ENCODE measurements around the gene SEC11A.

SEC11A gene

DNA sequence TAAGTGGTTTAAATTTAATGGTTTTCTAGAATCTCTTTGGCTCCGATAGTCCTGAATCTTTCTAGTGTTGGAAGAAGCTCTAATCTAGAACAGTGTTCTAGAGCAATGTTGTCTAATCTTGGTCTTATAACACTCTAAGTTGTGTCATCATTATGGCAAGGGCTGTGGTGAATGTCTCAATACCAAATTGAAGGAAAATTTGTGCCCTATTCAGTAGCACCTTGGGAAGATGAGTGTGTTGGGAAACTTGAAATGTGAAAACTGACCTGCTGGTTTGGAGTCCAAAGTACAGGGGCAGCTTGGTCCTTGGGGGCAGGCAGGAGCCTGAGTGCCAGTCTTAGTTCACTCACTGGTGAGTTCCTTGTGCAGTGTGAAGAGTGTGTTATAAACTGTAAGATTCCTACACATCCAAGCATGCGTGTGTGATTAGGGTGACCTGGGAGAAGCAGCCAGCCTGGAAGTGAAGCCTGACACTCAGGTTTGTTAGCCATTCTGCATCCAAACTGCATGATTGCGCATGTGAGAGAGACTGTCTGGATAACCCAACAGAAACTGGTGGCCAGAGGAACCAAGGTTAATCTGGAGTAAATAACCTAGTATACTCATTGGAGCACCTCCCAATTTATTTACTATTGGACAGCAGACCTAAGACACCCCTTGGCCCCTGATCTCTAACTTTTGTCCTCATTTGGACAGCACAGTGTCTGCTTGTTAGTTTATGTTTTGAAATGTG lies 47.1 kb upstream of the SEC11A start:
- TF ChIP-seq, protein P1, sequence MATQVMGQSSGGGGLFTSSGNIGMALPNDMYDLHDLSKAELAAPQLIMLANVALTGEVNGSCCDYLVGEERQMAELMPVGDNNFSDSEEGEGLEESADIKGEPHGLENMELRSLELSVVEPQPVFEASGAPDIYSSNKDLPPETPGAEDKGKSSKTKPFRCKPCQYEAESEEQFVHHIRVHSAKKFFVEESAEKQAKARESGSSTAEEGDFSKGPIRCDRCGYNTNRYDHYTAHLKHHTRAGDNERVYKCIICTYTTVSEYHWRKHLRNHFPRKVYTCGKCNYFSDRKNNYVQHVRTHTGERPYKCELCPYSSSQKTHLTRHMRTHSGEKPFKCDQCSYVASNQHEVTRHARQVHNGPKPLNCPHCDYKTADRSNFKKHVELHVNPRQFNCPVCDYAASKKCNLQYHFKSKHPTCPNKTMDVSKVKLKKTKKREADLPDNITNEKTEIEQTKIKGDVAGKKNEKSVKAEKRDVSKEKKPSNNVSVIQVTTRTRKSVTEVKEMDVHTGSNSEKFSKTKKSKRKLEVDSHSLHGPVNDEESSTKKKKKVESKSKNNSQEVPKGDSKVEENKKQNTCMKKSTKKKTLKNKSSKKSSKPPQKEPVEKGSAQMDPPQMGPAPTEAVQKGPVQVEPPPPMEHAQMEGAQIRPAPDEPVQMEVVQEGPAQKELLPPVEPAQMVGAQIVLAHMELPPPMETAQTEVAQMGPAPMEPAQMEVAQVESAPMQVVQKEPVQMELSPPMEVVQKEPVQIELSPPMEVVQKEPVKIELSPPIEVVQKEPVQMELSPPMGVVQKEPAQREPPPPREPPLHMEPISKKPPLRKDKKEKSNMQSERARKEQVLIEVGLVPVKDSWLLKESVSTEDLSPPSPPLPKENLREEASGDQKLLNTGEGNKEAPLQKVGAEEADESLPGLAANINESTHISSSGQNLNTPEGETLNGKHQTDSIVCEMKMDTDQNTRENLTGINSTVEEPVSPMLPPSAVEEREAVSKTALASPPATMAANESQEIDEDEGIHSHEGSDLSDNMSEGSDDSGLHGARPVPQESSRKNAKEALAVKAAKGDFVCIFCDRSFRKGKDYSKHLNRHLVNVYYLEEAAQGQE (IDR thresholded peaks at IDR 0.05; ENCODE audit: low read depth), result no peak
- TF ChIP-seq YY1 (IDR thresholded peaks at IDR 0.05; ENCODE audit: low read depth) (no peak), TCF12 (IDR thresholded peaks at IDR 0.05; ENCODE audit: low read depth) (no peak), EGR1 (IDR thresholded peaks at IDR 0.05) (no peak), NFIC (IDR thresholded peaks at IDR 0.05) (no peak), RAD21 (IDR thresholded peaks at IDR 0.05; ENCODE audit: low read depth) (no peak), TAF1 (IDR thresholded peaks at IDR 0.05; ENCODE audit: low read depth) (no peak), EP300 (IDR thresholded peaks at IDR 0.05; ENCODE audit: borderline replicate concordance) (no peak), CREB1 (IDR thresholded peaks at IDR 0.05; ENCODE audit: low read depth) (no peak), TEAD4 (IDR thresholded peaks at IDR 0.05) (no peak), ZBTB7A (IDR thresholded peaks at IDR 0.05; ENCODE audit: low read depth) (no peak), FOXM1 (IDR thresholded peaks at IDR 0.05; ENCODE audit: borderline replicate concordance, low read depth) (no peak), CEBPB (IDR thresholded peaks at IDR 0.05) (no peak)
- TF ChIP-seq, protein P2, sequence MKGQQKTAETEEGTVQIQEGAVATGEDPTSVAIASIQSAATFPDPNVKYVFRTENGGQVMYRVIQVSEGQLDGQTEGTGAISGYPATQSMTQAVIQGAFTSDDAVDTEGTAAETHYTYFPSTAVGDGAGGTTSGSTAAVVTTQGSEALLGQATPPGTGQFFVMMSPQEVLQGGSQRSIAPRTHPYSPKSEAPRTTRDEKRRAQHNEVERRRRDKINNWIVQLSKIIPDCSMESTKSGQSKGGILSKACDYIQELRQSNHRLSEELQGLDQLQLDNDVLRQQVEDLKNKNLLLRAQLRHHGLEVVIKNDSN (IDR thresholded peaks at IDR 0.05), result no peak
- TF ChIP-seq, protein P3, sequence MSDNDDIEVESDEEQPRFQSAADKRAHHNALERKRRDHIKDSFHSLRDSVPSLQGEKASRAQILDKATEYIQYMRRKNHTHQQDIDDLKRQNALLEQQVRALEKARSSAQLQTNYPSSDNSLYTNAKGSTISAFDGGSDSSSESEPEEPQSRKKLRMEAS (IDR thresholded peaks at IDR 0.05), result no peak

DNA sequence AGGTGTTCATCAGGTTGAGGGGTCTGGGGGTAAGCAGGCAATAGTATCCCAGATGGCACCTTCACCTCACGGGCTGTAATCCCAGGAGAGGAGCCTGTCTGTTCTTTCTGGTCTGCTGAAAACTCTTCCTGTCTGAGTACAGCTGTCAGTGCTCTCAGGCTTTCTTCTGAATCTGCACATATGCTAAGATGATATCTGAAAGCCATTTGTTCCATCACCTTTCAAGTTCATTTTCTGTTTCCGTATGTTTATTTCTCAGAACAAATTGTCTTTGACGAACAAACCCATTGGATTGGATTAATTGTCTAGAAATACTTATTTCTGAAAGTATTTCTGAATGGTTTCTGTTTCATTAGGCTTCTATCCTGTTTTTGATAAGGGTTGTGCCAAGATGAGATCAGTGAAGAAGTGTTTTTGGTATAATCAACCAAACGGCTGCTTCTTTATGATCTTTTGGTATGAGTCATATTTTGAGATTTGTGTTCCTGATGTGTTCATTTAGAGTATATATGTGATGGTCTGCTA lies 45.7 kb upstream of the SEC11A start:
- TF ChIP-seq ZBTB7A (IDR thresholded peaks at IDR 0.05; ENCODE audit: low read depth) (no peak), TEAD4 (IDR thresholded peaks at IDR 0.05) (no peak), CREB1 (IDR thresholded peaks at IDR 0.05; ENCODE audit: low read depth) (no peak), EGR1 (IDR thresholded peaks at IDR 0.05) (no peak), CEBPB (IDR thresholded peaks at IDR 0.05) (no peak), NFIC (IDR thresholded peaks at IDR 0.05) (no peak), TAF1 (IDR thresholded peaks at IDR 0.05; ENCODE audit: low read depth) (no peak), YY1 (IDR thresholded peaks at IDR 0.05; ENCODE audit: low read depth) (no peak), TCF12 (IDR thresholded peaks at IDR 0.05; ENCODE audit: low read depth) (no peak), FOXM1 (IDR thresholded peaks at IDR 0.05; ENCODE audit: borderline replicate concordance, low read depth) (no peak), EP300 (IDR thresholded peaks at IDR 0.05; ENCODE audit: borderline replicate concordance) (no peak), RAD21 (IDR thresholded peaks at IDR 0.05; ENCODE audit: low read depth) (no peak)
- TF ChIP-seq, protein P2 (IDR thresholded peaks at IDR 0.05), result no peak
- TF ChIP-seq, protein P1 (IDR thresholded peaks at IDR 0.05; ENCODE audit: low read depth), result no peak
- TF ChIP-seq, protein P3 (IDR thresholded peaks at IDR 0.05), result no peak

DNA sequence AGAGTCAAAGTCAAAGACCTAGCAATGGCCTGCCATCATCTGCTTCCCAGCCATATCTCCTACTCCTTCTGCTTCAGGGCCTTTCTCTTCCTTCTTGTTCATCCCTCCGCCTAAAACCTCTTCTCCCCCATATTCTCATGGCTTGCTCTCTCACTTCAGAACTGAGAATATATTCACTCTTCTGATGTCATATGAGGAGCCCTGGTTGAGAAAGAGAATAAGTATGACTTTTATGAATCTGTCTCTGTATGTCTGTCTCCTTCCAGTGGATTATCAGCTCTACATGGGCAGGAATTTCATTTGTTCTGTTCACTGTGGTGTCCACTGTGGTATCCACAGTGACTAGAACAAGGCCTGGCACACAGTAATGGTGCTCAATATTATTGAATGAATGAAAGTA lies 44.3 kb upstream of the SEC11A start:
- TF ChIP-seq, protein P2 (IDR thresholded peaks at IDR 0.05), result no peak
- TF ChIP-seq YY1 (IDR thresholded peaks at IDR 0.05; ENCODE audit: low read depth), result no peak
- no peak for TF ChIP-seq ZBTB7A (IDR thresholded peaks at IDR 0.05; ENCODE audit: low read depth)
- no peak for TF ChIP-seq TCF12 (IDR thresholded peaks at IDR 0.05; ENCODE audit: low read depth)
- TF ChIP-seq TEAD4 (IDR thresholded peaks at IDR 0.05), result no peak

DNA sequence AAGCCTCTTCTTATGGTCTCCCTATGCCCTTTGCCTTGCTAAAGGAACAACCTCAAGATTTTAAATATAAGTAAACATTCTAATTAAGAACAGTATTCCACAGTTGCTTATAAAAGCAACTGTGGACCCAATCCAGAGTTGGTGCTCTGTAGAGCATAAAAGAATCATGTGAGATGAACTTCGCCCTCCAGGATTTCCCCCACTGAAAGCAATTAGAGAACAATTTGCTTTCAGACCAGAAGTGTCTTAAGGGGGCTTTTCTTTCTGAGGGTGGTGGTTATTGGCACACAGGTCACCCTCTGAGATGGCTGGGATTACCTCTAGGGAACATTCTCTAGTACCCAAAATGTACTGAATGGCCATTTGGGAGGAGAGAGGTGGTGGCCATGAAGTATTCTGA lies 43.1 kb upstream of the SEC11A start:
- TF ChIP-seq CEBPB (IDR thresholded peaks at IDR 0.05), result no peak
- TF ChIP-seq FOXM1 (IDR thresholded peaks at IDR 0.05; ENCODE audit: borderline replicate concordance, low read depth), result no peak
- TF ChIP-seq NFIC (IDR thresholded peaks at IDR 0.05), result no peak
- no peak for TF ChIP-seq ZBTB7A (IDR thresholded peaks at IDR 0.05; ENCODE audit: low read depth)
- no peak for TF ChIP-seq YY1 (IDR thresholded peaks at IDR 0.05; ENCODE audit: low read depth)
- TF ChIP-seq EP300 (IDR thresholded peaks at IDR 0.05; ENCODE audit: borderline replicate concordance), result no peak
- TF ChIP-seq, protein P1 (IDR thresholded peaks at IDR 0.05; ENCODE audit: low read depth), result no peak
- no peak for TF ChIP-seq CREB1 (IDR thresholded peaks at IDR 0.05; ENCODE audit: low read depth)
